Osteocyte (in vitro differentiated cells): ENCODE measurements around the gene OTUD7B. TPM values are rescaled to one million over a fixed set of nuclear protein-coding genes. Genes with fewer than 3 reads are reported as not detected.
A peak's percentile ranks its signal among the peaks of the same experiment; 100 is the strongest.

ENCODE experiments used
- DNase-seq: peaks from one replicate; pipeline ENCODE4 v3.0.0; 2021; ENCODE audit warnings: mixed read lengths; ENCODE audit not compliant: unreplicated experiment; ENCODE audit errors: extremely low spot score
- H3K27ac Mint-ChIP-seq: one replicate; pipeline ENCODE4 v1.8.0; 2021; ENCODE audit warnings: mild to moderate bottlenecking, mixed read lengths; ENCODE audit not compliant: unreplicated experiment
- H3K27me3 Mint-ChIP-seq: one replicate; pipeline ENCODE4 v1.8.0; 2021; ENCODE audit warnings: mixed read lengths; ENCODE audit not compliant: unreplicated experiment
- H3K36me3 Mint-ChIP-seq: one replicate; pipeline ENCODE4 v1.8.0; 2021; ENCODE audit warnings: mixed read lengths; ENCODE audit not compliant: unreplicated experiment
- H3K4me1 Mint-ChIP-seq: one replicate; pipeline ENCODE4 v1.8.0; 2021; ENCODE audit warnings: mixed read lengths; ENCODE audit not compliant: unreplicated experiment
- H3K4me3 Mint-ChIP-seq: one replicate; pipeline ENCODE4 v1.8.0; 2021; ENCODE audit warnings: mild to moderate bottlenecking, moderate library complexity, mixed read lengths; ENCODE audit not compliant: unreplicated experiment
- H3K9me3 Mint-ChIP-seq: one replicate; pipeline ENCODE4 v1.8.0; 2021; ENCODE audit warnings: mixed read lengths; ENCODE audit not compliant: unreplicated experiment
- total RNA-seq: library from RNA; stranded (reverse); gene quantifications from 2 replicates; pipeline ENCODE4 v1.2.1, GENCODE V29; 2021
- TF ChIP-seq, protein P1 (sequence below): fragments of 200-600 bp; sonication (generic); IDR thresholded peaks from 2 replicates; pipeline ENCODE4 v1.5.0; 2021; ENCODE audit warnings: antibody characterized with exemption, mild to moderate bottlenecking, moderate library complexity

OTUD7B gene
- total RNA-seq, 1 donor from 2014 or later, result 25.1 TPM

DNA sequence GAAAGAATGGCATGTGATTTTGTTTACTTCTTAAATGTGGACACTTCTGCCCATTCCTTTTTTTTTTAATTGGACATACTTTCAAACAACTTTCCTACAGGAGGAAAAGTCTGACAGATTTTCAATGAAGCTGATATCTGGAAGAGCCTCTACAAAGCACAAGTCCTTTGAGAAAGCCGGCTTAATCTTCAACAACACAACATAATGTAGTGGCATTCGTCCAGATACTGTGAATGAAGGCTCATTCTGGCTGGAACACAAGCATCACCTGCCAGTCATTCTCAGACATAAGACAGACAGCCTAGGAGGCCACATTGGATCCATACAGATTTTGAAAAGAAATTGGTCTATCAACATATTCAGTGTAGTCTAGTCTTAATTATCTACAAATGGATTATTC is 4.9 kb downstream of the OTUD7B start:
- Mint-ChIP-seq H3K36me3 (peaks cover 17% of the 10 kb centered on the region), H3K27ac (no peak overlapping the region), H3K4me3 (no peak overlapping the region), H3K9me3 (no peaks in the 10 kb centered on the region), H3K27me3 (no peaks in the 10 kb centered on the region), H3K4me1 (peaks cover 48% of the 10 kb centered on the region)
- TF ChIP-seq, protein P1, sequence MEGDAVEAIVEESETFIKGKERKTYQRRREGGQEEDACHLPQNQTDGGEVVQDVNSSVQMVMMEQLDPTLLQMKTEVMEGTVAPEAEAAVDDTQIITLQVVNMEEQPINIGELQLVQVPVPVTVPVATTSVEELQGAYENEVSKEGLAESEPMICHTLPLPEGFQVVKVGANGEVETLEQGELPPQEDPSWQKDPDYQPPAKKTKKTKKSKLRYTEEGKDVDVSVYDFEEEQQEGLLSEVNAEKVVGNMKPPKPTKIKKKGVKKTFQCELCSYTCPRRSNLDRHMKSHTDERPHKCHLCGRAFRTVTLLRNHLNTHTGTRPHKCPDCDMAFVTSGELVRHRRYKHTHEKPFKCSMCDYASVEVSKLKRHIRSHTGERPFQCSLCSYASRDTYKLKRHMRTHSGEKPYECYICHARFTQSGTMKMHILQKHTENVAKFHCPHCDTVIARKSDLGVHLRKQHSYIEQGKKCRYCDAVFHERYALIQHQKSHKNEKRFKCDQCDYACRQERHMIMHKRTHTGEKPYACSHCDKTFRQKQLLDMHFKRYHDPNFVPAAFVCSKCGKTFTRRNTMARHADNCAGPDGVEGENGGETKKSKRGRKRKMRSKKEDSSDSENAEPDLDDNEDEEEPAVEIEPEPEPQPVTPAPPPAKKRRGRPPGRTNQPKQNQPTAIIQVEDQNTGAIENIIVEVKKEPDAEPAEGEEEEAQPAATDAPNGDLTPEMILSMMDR, result no peak
- no peak for DNase-seq

DNA sequence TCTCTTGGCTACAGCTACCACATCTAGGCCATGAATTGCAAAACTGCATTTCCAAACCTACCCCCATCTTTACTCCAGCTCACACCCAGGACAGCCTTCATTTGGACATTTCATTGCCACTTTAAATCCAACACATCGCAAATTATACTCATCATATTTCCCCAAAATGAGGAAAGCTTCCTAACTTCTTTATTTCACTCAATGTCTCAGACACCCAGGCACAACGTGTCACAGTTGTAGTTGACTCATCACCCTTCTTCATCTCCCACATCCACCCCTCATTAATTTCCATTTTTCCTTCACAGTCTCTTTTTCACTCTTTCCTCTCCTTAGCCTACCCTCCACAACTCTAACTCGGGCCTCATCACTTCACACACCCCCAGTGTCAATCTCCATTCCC is 6.7 kb downstream of the OTUD7B start:
- H3K4me3 Mint-ChIP-seq, result no peak overlapping the region
- no peaks in the 10 kb centered on the region for H3K27me3 Mint-ChIP-seq
- TF ChIP-seq, protein P1, result no peak
- no peaks in the 10 kb centered on the region for H3K9me3 Mint-ChIP-seq
- no peak for DNase-seq
- H3K4me1 Mint-ChIP-seq, result peaks cover 42% of the 10 kb centered on the region
- H3K27ac Mint-ChIP-seq, result no peak overlapping the region
- peaks cover 28% of the 10 kb centered on the region for H3K36me3 Mint-ChIP-seq

DNA sequence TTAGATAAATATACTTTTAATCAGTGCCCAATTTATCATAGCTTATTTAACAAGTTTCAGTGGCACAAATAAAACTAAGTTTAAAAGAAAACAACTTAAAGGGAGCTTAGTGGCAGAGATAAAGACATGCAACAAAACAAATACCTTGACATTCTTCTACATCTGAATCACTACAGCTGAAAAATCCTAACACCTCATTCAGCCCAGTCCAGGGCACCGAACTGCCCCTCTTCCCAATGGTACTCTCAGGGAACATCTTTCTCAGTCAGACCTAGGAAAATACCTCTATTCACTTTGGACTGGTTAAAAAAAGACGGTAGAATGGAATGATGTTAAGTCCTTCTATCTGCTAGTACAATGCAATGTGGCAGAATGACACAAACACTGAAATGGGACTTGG is 8.3 kb downstream of the OTUD7B start:
- DNase-seq, result no peak
- H3K36me3 Mint-ChIP-seq, result peaks cover 28% of the 10 kb centered on the region
- peak overlapping the region; percentile 16 for H3K27ac Mint-ChIP-seq
- H3K27me3 Mint-ChIP-seq, result no peaks in the 10 kb centered on the region
- peaks cover 28% of the 10 kb centered on the region for H3K4me1 Mint-ChIP-seq
- H3K9me3 Mint-ChIP-seq, result no peaks in the 10 kb centered on the region
- no peak overlapping the region for H3K4me3 Mint-ChIP-seq
- TF ChIP-seq, protein P1, result no peak

DNA sequence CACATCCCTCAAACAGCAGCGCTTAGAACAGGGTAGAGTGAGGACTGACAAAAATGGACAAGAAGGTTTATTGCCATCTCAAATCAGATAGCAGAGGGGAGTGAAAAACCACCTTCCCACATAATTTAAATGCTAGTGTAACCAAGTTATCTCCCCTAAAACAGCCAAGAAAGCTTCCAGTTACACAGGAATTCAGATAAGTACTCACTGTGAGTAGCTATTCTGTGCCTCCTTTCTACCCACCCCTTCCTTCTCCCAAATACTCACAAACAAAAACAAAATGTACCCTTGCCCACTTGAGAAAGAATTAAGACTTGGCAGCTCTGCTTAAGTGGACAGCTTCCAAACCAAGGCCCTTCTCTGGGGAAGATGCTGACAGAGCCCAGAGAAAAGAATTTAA is 9.1 kb downstream of the OTUD7B start:
- Mint-ChIP-seq H3K4me1 (peaks cover 23% of the 10 kb centered on the region), H3K27ac (peak overlapping the region; percentile 84), H3K9me3 (no peaks in the 10 kb centered on the region), H3K36me3 (peaks cover 28% of the 10 kb centered on the region), H3K4me3 (no peak overlapping the region), H3K27me3 (no peaks in the 10 kb centered on the region)
- DNase-seq, result no peak
- TF ChIP-seq, protein P1, result no peak

DNA sequence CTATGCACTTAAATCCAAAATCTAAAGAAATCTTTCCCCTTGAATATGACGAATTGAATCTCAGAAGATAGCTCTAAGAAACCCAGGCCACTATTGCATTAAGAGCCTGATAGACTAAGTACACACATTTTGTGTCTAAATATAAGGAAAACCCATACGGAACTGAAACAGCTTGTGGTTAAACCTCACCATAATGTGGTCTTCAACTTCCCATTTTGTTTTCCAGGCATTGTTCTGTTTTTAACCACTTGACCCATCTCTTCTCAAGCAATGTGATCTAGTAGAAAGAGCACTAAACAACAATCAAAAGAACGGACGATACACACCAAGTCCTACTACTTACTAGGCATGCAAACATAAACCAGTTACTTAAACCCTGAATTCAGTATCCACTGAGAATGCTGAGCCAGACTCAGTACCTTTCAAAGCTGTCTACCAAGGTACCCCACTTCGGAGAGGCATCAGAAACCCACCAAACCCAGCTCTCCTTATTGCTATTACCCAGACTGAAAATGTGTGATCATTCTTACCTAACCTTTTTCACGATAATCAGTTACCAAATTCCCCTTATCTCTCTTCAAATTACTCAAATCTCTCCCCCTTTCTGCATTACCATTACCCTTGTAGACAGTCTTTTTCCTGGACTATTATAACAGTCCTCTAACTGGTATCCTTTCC is 12.8 kb downstream of the OTUD7B start:
- Mint-ChIP-seq H3K9me3 (no peaks in the 10 kb centered on the region), H3K27me3 (no peaks in the 10 kb centered on the region), H3K4me1 (peaks cover 22% of the 10 kb centered on the region), H3K36me3 (peaks cover 14% of the 10 kb centered on the region), H3K27ac (no peak overlapping the region), H3K4me3 (no peak overlapping the region)
- no peak for DNase-seq
- TF ChIP-seq, protein P1, result no peak
